Dedifferentiated amniotic fluid mesenchymal stem cell (primary cell): Measurements from ENCODE around the gene NRROS.
"Not testable (repeated sequence)": the region's sequence is repeated elsewhere in the genome, so short reads cannot be mapped to it uniquely, and the experiment has no call there.

Experiments
- DNase-seq: peaks from one replicate; pipeline ENCODE4 v3.0.0-alpha.2; 2016; ENCODE audit errors: extremely low spot score

NRROS gene

DNA sequence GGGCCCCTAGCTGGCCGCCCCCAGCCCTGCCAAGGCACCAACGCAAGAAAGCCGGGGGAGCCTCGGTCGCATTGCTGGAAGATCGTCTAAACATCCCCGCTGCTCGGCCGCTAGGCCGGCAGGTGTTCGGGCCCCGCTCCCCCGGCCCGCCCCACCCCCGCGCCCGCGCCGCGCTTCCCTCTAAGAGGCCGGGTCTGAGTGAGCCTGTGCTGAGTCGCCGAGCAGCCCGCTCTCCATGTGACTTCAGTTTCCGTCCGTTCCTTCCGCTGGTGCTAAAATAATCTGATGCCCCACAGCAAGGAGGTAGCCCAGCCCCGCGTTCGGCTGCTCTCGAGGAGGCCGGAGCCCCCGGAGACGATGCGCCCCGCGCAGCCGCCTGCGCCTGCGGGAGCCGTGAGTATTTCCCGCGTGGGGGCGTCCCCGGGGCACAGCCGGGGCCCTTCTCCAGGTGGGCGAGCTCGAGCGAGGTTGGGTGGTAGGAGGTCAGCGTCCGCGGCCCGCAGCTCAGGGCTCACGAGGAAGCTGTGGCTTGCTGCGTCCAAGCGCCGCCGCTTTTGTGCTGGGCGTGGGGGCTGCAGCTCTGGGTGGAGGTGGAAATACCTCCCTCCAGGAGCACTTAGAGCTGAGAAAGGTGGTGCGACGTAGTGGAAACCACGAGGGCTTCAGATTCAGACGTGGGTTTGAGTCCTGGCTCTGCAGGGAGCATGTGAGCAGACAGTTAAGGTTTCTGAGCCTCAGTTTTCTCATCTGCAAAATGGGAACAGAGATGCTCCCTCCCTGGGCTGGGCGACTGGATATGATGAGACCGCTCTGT is at the start of gene NRROS:
NRROS (plus strand) TSS at position 212 of the 814 bp plus-strand sequence. CDS start 14,846 bp downstream, outside the sequence.
- peak; percentile 32 for DNase-seq

DNA sequence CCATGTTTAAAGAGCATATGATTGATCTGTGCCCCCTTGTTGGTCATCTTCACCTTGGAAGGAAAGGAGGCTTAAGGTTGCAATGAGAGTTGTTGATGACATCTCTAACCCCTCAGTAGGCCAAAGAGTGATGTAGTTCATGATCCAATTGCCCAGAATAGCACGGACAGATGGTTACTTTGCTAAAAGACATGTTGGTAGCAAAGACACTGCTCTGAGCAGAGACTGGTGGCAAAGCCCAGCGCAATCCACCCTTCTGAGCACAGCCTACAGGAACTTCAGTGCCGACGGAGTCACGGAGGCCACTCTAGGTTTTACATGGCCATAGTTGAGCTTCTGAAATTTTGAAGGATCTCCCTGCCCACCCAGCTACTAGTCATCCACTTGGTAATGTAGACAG is 49.2 kb upstream of the NRROS start:
- DNase-seq = no peak

DNA sequence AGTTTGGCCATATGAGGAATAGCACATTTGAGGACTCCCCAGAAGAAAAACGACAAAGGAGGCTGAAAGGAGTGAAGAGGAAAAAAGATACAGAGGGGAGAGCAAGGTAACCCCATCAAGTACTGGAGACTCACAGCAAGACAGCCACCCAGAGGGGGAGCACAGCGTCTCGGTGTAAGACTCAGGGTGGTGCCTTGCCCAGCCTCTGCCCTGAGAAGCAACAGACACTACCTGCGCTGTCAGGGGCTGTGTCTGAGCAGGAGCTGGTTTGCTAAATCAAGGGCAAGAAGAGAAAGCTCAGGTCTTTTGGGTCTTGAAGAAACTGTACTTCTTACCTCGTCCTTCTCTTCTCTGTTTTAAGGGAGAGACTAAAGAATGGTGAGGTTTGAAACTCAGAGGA is 43.1 kb upstream of the NRROS start:
- no peak for DNase-seq

DNA sequence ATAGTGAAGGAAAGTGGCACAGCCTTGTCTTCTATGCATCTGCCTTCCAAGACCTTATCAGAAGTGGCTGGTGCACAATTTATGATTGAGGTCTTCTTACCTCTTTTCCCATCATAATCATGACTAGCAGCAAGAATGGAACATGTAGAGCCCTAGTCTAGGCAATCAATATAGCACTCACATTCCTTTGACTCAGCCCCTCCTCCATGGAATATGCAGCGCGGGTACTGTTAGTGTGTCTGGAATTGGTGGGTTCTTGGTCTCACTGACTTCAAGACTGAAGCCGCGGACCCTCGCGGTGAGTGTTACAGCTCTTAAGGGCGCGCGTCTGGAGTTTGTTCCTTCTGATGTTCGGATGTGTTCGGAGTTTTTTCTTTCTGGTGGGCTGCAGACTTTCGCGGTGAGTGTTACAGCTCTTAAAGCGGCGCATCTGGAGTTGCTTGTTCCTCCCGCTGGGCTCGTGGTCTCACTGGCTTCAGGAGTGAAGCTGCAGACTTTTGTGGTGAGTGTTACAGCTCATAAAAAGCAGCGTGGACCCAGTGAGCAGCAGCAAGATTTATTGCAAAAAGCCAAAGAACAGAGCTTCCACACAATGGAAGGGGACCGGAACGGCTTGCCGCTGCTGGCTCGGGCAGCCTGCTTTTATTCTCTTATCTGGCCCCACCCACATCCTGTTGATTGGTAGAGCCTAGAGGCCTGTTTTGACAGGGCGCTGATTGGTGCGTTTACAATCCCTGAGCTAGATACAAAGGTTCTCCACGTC is 41.3 kb upstream of the NRROS start:
- DNase-seq = not testable (repeated sequence)

DNA sequence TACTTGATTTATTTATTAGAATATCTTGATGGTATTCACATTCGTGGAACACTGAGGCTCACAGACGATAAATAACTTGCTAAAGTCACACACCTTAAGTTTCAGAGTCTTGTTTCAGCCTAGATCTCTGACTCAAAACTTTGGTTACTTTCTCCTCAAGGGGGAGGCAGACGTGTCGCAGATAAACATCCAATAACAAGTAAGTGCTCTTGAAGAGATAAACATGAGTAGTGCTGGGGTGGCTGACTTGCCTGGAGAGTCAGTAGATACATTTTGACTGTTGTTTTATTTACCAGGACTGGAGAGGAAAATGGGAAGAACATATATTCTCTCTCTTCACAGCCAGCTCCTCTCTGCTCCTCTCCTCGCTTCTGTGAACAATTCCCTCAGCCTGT is 39.8 kb upstream of the NRROS start:
- no peak for DNase-seq

DNA sequence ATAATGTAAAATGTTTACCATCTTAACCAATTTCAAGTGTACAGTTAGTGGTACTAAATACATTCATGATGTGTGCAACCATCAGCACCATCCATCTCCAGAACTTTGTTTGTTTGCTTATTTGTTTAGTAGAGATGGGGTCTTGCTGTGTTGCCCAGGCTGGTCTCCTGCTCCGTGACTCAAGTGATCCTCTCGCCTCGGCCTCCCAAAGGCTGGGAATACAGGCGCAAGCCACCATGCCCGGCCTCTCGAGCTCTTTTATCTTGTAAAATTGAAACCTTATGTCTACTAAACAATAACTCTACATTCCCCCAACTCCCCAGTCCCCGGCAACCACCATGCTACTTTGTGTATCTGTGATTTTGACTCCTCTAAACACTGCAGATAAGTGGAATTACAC is 39.1 kb upstream of the NRROS start:
- DNase-seq = no peak

DNA sequence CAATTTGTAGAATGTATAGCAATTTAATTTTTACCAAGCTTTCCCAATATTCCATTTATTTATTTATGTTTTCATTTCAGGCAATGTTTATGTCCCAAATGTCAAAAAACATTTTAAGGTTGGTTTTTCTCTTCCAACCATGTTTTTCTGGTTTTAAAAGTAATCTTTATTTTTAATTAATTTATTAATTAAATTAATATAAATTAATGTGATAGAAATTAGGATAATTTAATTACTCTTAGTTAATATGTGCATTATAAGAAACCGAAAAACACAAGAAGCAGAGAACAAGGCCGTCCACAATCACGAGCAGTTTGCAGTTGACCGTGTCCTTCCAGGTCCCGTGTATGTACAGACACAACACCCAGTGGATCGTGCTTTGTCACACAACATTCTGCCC is 36.8 kb upstream of the NRROS start:
- no peak for DNase-seq

DNA sequence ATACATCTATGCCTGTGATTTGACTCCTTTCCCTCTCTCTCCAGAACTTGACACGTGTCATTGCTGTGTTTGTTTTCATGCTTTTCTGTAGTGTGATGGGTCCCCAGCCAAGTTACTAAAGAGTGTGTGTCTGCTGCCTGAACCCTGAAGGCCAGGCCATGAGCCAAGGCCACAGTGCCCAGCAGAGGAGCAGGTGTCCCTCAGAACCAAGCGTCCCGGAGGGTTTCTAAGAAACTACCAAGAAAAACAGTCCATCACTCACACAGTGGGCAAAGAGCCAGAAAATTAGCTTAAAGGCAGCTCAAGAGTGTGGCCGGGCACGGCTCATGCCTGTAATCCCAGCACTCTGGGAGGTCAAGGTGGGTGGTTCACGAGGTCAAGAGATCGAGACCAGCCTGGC is 35.8 kb upstream of the NRROS start:
- DNase-seq = no peak

DNA sequence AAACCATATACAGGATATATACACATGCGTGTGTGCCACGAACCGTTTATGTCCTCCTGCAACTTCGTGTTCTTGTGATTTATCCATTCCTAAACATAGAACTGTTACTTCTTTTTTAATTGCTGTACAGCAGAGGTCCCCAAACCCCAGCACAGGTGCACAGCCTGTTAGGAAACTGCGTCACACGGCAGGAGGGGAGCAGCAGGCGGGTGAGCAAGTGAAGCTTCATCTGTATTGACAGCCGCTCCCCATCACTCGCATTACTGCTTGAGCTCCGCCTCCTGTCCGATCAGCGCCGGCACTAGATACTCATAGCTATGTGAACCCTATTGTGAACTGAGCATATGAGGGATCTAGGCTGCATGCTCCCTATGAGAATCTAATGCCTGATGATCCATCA is 34.9 kb upstream of the NRROS start:
- DNase-seq = no peak

DNA sequence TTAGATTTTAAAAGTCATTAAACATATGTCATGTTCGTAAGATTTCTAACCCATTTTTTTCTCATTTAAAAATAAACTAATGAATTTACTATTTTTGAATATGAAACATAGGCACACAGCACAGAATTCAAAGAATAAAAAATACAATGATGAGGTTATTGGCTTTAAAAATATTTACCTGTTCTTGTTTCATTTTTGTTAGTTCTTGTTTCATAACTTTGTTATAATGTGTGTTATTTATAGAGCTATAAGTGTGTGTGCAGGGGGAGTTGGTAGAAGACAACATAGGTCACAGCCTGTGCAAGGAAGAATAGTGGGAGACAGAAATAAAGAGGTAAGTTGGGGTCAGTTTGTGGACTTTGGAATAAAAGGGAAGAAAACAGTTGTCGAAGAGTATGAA is 30.8 kb upstream of the NRROS start:
- DNase-seq = no peak

DNA sequence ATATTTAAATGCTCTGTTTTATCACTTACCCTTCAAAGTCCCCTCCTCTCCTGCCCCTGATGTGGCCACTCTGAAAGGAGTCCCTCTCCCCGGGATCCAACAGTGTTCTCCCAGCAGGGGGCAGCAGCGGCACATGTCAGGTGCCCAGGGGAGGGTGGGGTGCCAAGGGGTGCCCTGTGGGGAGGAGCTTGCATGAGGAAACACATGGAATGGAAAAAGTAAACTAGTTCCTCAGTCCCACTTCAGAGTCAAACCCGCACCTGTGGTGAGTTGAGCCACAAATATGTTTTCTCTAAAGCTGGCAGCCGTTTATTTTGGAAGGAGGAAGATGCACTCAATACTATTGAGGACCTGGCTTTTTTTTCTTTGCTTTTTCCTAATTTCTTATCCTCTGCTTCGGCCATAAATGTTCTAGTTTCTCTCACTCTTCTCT is 30.1 kb upstream of the NRROS start:
- peak; percentile 69 for DNase-seq

DNA sequence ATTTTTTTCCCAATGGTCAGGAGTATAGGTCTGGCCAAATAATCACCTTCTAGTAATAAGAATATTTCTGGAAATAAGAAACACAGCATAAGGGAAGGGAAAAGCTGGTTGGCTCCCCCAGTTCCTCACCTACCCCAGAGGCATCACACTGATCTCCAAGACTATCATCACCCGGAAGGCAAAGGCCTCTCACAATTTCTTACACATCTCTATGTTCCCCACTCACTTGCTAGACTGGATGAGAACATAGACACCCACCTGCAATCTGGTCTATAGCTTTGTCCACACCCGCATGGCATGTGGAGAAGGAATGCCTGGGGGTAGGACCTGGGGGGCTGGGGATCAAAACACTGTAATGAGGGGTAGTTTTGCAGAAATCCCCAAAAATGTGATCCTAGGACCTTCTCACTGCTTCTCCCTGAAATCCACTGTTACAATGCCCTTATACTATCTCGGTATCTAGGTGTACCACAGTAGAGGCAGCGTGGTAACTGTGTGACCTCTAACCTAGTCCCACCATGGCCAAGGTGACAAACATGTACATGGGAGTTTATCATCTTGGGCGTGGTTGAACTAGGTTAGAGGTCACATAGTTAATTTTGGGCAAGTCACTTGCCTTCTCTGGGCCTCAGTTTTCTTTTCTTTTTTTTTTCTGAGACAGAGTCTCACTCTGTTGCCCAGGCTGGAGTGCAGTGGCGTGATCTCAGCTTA is 29.5 kb upstream of the NRROS start:
- DNase-seq = no peak

DNA sequence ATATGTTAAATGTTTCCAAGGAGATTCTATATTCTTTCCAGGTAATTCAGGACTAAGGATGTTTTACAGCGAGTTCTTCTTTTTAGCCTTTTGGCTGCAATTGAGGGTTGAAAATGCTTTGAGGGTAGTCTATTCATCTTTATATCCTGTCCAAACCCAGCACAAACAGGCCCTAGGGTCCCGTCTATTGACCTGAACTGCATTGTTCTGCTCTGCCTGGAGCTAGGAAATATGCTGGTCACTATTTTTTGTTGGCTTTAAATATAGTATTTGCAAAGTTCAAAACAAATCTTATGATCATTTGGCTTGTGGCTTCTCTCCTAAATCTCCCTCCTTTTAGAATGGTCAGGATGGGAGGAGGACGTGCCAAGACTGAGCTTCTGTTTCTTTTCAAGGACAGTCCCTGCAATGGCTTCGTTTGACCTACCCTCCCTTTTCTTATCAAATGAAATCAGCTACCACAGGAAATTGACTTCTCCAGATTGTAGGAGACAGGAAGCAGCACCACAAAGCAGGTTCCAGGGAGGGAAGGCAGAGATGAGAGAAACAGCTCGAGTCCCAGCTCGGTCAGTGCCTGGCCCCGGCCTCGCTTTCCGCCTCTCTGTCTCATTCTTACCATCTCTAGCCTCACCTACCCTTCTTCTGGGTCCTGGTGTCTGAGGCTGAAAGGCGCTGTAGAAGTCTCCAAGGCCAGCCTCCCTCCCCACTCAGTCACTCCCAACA is 27.6 kb upstream of the NRROS start:
- DNase-seq = no peak

DNA sequence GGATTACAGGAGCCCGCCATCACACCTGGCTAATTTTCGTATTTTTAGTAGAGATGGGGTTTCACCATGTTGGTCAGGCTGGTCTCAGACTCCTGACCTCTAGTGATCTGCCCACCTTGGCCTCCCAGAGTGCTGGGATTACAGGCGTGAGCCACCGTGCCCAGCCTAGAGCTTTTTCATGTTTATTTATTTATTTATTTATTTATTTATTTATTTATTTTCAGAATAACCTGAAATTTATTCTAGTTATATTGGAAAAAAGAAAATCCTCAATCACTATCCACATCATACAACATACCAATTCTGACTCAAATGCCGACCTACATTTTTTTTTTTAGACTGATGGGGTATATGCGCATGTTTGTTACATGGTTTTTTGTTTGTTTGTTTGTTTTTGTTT is 24.3 kb upstream of the NRROS start:
- DNase-seq = not testable (repeated sequence)

DNA sequence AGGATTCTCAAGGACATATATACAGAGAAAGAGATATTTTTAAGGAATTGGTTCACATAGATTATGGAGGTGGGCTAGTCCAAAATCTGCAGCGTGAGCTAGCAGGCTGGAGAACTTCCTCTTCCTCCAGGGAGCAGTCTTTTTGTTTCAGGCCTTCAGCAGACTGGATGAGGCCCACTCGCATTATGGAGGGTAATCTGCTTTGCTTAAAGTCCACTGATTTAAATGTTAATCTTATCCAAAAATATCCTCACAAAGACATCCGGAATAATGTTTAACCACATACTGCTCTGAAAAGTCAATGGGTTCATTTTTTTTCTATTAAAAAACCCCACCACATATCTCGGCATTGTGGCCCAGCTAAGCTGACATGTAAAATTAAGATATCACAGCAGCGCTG is 22.2 kb upstream of the NRROS start:
- no peak for DNase-seq

DNA sequence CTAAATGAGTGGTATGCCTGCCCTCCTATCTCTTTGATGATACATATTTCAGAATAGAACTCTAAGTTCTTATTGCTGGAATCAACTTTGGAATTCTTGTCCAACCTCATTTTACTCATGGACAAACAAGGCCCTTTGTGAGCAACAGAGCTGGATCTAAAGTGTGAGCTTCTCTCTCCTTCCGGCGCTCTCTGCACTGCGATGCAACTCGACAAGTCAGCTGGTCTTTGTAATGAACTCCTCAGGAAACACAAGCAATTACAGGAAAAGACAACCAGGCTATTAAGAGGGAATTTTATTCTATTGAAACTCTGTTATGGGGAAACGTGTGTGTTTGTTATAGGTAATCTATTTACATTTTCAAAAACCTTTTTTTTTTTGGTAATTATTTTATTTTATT is 20.3 kb upstream of the NRROS start:
- no peak for DNase-seq

DNA sequence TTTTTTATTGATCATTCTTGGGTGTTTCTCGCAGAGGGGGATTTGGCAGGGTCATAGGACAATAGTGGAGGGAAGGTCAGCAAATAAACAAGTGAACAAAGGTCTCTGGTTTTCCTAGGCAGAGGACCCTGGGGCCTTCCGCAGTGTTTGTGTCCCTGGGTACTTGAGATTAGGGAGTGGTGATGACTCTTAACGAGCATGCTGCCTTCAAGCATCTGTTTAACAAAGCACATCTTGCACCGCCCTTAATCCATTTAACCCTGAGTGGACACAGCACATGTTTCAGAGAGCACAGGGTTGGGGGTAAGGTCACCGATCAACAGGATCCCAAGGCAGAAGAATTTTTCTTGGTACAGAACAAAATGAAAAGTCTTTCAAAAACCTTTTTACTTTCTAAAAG is 19.9 kb upstream of the NRROS start:
- DNase-seq = not testable (repeated sequence)

DNA sequence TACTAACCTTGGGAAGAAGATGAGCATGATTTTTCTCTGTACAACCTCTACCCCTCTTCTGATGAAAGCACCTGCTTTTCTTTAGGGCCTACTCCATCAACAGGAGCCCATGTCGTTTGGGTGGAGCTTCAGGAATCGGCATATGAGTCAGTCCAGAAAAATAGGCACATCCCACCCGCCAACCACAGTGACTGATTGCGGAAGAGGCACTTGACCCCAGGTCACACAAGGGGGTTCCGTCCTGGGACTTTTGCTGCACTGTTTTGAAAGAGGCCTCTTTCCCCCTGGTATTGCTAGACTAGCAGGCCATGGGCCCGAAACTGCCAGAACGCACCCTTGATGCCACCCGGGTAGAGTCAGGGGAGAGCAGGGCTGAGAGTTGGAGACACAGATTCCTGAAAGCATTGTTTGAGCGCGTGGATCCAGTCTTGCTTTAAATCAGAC is 19.3 kb upstream of the NRROS start:
- no peak for DNase-seq

DNA sequence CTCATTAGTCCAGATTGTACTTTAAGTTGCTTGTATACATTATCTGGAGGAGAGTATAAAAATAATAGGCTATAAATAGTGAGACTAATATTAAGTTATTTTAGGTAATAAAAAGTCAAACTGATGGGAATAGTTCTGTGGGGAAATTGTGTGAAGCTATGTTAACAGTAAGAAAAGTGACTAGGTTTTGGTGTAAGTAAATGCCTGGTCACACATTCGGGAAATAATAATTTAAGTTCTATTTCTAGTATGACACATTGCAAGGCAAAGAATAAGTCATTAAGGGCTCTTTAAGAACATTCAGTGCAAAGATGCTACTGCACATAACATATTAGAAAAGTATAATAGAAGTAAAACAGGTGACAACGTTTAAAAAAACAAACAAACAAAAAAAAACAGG is 18.8 kb upstream of the NRROS start:
- no peak for DNase-seq

DNA sequence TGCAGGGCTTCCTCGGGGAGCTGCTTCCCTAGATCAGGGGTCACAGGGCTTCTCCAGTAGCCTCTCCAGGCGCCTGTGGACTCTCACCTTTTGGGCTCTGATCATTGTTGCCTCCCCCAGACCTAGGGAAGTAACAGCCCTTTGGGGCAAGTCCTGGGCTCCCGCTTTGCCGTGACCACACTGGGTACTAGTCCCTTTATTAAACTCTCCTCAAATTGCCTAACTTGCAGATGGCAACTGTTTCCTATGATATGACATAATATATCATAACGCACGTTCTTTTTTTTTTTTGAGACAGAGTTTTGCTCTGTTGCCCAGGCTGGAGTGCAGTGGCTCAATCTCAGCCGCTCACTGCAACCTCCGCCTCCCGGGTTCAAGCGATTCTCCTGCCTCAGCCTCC is 17.9 kb upstream of the NRROS start:
- DNase-seq = no peak

DNA sequence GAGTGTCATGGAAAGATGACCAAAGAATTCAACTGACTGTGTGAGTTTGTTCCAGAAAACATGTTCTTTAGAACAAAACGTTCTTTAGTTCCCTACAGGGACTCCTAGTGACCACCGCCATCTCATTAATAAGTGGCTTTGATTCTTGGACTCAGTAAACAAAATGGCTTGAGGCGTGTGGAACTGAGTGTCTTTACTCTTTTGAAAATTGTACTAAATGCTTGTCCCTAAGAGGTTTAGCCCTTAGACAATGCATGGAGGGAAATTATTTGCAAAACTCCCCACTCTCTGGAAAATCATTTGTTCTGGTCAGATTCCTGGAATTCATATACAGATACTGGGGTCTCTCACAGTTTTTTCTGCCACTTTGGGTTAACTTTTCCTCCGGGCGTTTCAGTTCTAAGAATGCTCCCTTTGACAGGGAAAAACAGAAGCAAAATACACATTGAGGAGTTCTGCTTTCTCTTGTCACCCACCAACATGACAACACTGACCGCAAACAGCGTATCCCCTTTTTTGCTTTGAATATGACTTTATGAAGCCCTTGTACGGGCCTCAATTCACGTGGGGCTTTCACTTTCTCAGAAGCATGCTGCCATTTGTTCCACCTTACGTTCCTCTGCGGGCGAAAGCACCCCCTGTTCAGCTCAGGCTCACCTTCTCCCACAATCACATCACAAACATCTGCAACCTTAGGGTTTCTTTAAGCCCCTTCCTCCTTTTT is 15.3 kb upstream of the NRROS start:
- DNase-seq = no peak
